Spleen (tissue), 11 donors: ENCODE results near the gene TNK2. TPM values are rescaled to one million over a fixed set of nuclear protein-coding genes. Genes with fewer than 3 reads are reported as not detected.

Source experiments
- DNase-seq: peaks from one replicate; pipeline ENCODE4 v3.0.0-alpha.2; 2020
- H3K27ac ChIP-seq, 8 donors: fragments of 200-600 bp; sonication (generic) in 7 of 8; 1 replicate in 4 of 8; 2 replicates in 4 of 8; pipeline versions ENCODE4 v1.5.0 to v1.8.0; 2016 to 2021; ENCODE audit warnings: inconsistent platforms in 4 of 8, mild to moderate bottlenecking in 4 of 8, moderate library complexity in 1 of 8
- H3K27me3 ChIP-seq, 7 donors: fragments of 200-600 bp; sonication (generic) in 6 of 7; replicated peaks in 1 of 7; 1 replicate in 4 of 7; 2 replicates in 3 of 7; pipeline versions ENCODE4 v1.5.0 to v1.8.0; 2016 to 2021; ENCODE audit warnings: inconsistent platforms in 3 of 7, mild to moderate bottlenecking in 1 of 7
- H3K36me3 ChIP-seq, 6 donors: fragments of 200-600 bp; sonication (generic) in 5 of 6; 1 replicate in 4 of 6; 2 replicates in 2 of 6; pipeline versions ENCODE4 v1.5.0 to v1.8.0; 2016 to 2021; ENCODE audit warnings: inconsistent platforms in 2 of 6
- H3K4me1 ChIP-seq, 6 donors: fragments of 200-600 bp; sonication (generic) in 5 of 6; 1 replicate in 3 of 6; 2 replicates in 3 of 6; pipeline versions ENCODE4 v1.5.0 to v1.8.0; 2016 to 2021; ENCODE audit warnings: inconsistent platforms in 3 of 6
- H3K4me3 ChIP-seq, 8 donors: fragments of 200-600 bp; sonication (generic) in 7 of 8; 1 replicate in 4 of 8; 2 replicates in 4 of 8; pipeline versions ENCODE4 v1.5.0 to v1.8.0; 2016 to 2021; ENCODE audit warnings: inconsistent platforms in 4 of 8, mild to moderate bottlenecking in 4 of 8, moderate library complexity in 2 of 8
- H3K9me3 ChIP-seq, 8 donors: fragments of 200-600 bp; sonication (generic) in 7 of 8; 1 replicate in 4 of 8; 2 replicates in 4 of 8; pipeline versions ENCODE4 v1.5.0 to v1.8.0; 2016 to 2021; ENCODE audit warnings: inconsistent platforms in 4 of 8
- CTCF ChIP-seq, 11 experiments: fragments of 200-600 bp in 7 of 11; fragments of 450-650 bp in 4 of 11; sonication (generic) in 4 of 11; IDR thresholded peaks in 8 of 11; conservative IDR thresholded peaks in 3 of 11; 1 replicate in 7 of 11; 2 replicates in 4 of 11; pipeline versions ENCODE4 v1.4.0 to v1.8.0; 2016 to 2021; ENCODE audit warnings: antibody characterized with exemption in 11 of 11, inconsistent platforms in 4 of 11, mild to moderate bottlenecking in 1 of 11
- POLR2A ChIP-seq, 3 donors: fragments of 450-650 bp; IDR thresholded peaks; one replicate each; pipeline ENCODE4 v1.5.1; 2017; ENCODE audit warnings: antibody characterized with exemption in 3 of 3, mild to moderate bottlenecking in 1 of 3
- POLR2AphosphoS5 ChIP-seq, 3 donors: sonication (generic); formaldehyde crosslinking; IDR thresholded peaks; one replicate each; pipeline ENCODE4 v1.5.1; 2017; ENCODE audit warnings: antibody characterized with exemption in 3 of 3
- WGBS, 5 donors: extraction: QIAGEN DNeasy Blood & Tissue Kit in 3 of 5; methylation state at CpG; one replicate each; pipeline versions ENCODE4 v1.1.5 to v1.1.7; 2013 to 2018; 5-methylcytosine and 5-hydroxymethylcytosine counted together
- intact Hi-C: fragments of 100-400 bp; cut with DNase I; formaldehyde crosslinking; loops from one replicate; pipeline ENCODE4 v1.15.0; 2023; ENCODE audit warnings: low total_unique reads
- polyA plus RNA-seq, 3 donors: library from polyadenylated mRNA; stranded (reverse); fragments of 200-250 nt; gene quantifications; one replicate each; pipeline ENCODE4 v1.2.1, GENCODE V29; 2013
- total RNA-seq, 7 donors: library from RNA; depleted of rRNA in 3 of 7; stranded (reverse); fragments of >200 nt in 3 of 7; fragmentation: NEBNext Ultra II Directional in 4 of 7; extraction: Animal tissue kit (Norgen Biotek cat#: 25700) in 4 of 7; gene quantifications; one replicate each; pipeline versions ENCODE4 v1.1.0 to v1.2.1, GENCODE V29; 2016 to 2021
- donor health status: healthy with polysubstance abuse.
- donor health status: DM: no; HTN: no; CAD: no; lungs with moderate emphysema.
- donor health status: DM: no; HTN: no; CAD: no.
- donor health status: Bipolar disorder and iron deficiency.
- donor health status: healthy.
- donor health status: DM: no; HTN: no; CAD: no.
- donor health status: DM: yes; HTN: yes; CAD: no.

The TNK2 gene
- total and polyA plus RNA-seq, 10 donors: 30.6 to 104 (median 76.2) TPM

- Histone ChIP-seq H3K27me3 (no peaks in the 10 kb centered on the region), H3K4me3 (no peak overlapping the region), H3K36me3 (peaks cover 0 to 87% (median 77%) of the 10 kb centered on the region in 6 donors), H3K4me1 (peaks cover 0 to 11% (median 3%) of the 10 kb centered on the region in 6 donors), H3K9me3 (no peaks in the 10 kb centered on the region), H3K27ac (no peak overlapping the region)
- intact Hi-C loops: no loop called here
- DNase-seq: no peak
- WGBS, 5 donors: 80 to 92% (median 90%) methylated on average over 3 to 4 of the region's 4 CpGs
- no peak for TF ChIP-seq POLR2AphosphoS5 (IDR thresholded peaks at IDR 0.05)
- no peak for TF ChIP-seq CTCF (IDR thresholded peaks at IDR 0.05 in 8 of 11, conservative IDR thresholded peaks at IDR 0.05 in 3 of 11)
Measured at GRCh38 chr3:195880037-195880431, 28.3 kb downstream of the TNK2 start.

- Histone ChIP-seq H3K36me3 (peaks cover 0 to 81% (median 72%) of the 10 kb centered on the region in 6 donors), H3K4me1 (peaks cover 0 to 6% (median under 1%) of the 10 kb centered on the region in 6 donors), H3K4me3 (no peak overlapping the region), H3K9me3 (no peaks in the 10 kb centered on the region), H3K27ac (no peak overlapping the region), H3K27me3 (no peaks in the 10 kb centered on the region)
- DNase-seq: no peak
- TF ChIP-seq POLR2AphosphoS5 (IDR thresholded peaks at IDR 0.05): no peak
- TF ChIP-seq POLR2A (IDR thresholded peaks at IDR 0.05): no peak
- no peak for TF ChIP-seq CTCF (IDR thresholded peaks at IDR 0.05 in 8 of 11, conservative IDR thresholded peaks at IDR 0.05 in 3 of 11)
- WGBS, 5 donors: 82 to 86% (median 84%) methylated on average over 16 of the region's 16 CpGs
- intact Hi-C loops: no loop called here
Measured at GRCh38 chr3:195879416-195880036, 28.8 kb downstream of the TNK2 start.

DNA sequence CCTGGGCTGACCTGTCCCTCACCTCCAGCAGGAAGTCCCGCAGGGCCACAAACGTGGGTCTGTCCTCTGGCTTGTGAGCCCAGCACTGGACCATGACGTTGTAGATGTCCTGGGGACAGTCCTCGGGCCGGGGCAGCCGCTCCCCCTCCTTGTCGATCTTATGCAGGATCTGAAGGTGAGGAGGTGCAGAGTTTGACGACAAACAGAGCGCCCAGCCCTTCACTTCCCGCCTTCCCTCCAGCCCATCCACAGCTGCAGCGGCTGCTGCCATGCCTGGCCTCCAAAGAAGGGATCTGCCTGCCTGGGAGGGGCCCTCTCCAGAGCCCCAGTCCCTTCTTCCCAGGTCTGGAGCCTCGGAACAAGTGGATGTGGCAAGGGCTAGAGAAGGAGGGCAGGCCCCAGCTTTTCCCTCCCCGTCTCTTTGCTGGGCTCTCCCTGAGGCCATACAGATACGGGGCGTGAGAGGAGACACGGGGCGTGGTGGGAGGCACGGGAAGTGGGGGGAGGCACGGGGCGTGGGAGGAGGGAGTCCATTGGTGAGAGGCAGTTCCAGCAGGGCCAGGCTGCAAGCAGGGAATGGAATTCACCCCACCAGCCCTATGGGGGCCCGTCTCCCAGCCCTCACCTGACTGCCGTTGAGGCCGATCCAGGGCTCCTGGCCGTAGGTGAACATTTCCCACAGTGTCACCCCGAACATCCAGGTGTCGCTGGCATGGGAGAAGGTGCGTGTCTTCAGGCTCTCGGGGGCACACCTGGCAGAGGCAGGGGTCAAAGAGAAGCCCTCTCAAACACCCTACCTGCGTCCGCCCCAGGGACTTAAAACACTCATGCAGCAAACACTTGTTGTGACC lies 29.7 kb downstream of the TNK2 start:
- 87 to 93% (median 91%) methylated on average over 27 to 30 of the region's 30 CpGs for WGBS, 5 donors
- Histone ChIP-seq H3K4me1 (peaks cover 0 to 5% (median 0%) of the 10 kb centered on the region in 6 donors), H3K27ac (no peak overlapping the region), H3K9me3 (no peaks in the 10 kb centered on the region), H3K4me3 (no peak overlapping the region), H3K36me3 (peaks cover 0 to 81% (median 66%) of the 10 kb centered on the region in 6 donors), H3K27me3 (no peaks in the 10 kb centered on the region)
- TF ChIP-seq POLR2AphosphoS5 (IDR thresholded peaks at IDR 0.05) (no peak), POLR2A (IDR thresholded peaks at IDR 0.05) (no peak), CTCF (IDR thresholded peaks at IDR 0.05 in 8 of 11, conservative IDR thresholded peaks at IDR 0.05 in 3 of 11) (no peak)
- intact Hi-C loops: no loop called here
- peak; percentile 61 for DNase-seq
